T-helper 22 cell (primary cell): ENCODE results near the gene TOB1.

ENCODE experiments used
- DNase-seq: peaks from one replicate; pipeline ENCODE4 v3.0.0-alpha.2; 2020; ENCODE audit warnings: low read depth

Gene TOB1

DNA sequence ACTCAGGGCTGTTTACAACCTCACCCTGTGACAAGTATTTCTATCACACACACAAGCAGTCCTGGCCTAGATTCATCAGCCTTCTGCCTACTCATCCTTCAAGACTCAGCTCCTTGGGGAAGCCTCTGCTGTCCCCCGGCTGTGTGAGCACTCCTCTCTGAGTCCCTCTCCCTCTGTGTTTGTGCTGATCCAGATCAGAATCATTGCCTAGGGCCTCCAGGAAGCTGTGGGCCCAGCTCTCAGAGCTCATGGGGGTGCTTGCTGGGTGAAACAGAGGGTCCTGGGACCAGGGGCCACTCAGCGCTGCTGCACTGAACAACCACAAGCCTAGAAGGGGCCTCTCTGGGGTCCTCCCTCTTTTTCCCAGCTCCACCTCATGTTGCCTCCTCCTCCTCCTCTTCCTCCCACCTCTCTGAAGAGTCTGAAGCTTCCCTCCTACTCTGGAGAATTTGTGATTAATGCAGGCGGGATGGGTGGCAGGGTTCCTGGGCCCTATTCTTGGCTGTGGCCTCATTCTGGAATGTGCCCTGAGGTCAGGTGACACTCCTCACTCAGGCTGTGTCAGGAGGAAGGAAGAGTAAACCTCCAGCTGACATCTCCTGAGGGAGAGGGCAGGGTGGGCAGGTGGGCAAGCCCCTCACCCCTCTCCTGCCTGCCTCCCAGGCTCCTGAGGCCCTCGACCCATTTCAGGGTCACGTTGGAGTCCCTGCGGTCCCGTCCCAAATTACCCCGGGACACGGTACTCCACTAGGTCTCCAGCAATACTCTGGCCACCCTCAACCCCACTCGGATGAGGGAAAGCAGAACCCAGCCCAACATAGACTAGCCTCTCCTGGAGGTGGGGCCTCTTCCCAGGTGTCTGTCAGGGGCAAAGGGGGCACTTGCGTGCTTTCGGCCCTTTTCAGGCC is 20.7 kb downstream of the TOB1 start:
- DNase-seq, result no peak

DNA sequence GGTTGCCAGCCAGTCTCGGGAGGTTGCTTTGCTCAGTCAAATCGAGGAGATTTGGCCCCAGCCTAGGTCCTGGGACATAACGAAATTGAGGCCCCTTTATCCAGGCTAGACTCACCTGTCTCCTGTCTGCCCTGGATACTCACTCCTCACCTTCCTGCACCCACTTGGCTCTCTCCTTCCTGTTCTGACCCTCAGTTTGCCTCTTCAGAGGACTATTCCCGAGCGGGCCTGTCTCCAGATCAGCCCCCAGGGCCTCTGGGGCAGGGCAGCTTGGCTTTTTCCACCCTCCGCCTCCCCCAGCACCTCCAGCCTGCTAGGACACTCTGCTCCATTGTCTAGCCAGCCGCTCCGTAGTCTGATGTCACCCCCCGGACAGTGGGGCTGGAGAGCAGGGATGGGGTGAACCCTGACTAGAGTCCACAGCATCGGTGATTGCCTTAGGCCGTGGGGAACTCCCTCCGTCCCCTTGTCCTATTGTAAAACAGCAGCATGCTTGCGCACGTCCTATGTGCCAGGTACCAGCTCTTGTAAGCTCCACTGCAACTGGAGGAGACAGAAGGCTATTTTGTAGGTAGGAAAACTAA is 21.9 kb downstream of the TOB1 start:
- no peak for DNase-seq

DNA sequence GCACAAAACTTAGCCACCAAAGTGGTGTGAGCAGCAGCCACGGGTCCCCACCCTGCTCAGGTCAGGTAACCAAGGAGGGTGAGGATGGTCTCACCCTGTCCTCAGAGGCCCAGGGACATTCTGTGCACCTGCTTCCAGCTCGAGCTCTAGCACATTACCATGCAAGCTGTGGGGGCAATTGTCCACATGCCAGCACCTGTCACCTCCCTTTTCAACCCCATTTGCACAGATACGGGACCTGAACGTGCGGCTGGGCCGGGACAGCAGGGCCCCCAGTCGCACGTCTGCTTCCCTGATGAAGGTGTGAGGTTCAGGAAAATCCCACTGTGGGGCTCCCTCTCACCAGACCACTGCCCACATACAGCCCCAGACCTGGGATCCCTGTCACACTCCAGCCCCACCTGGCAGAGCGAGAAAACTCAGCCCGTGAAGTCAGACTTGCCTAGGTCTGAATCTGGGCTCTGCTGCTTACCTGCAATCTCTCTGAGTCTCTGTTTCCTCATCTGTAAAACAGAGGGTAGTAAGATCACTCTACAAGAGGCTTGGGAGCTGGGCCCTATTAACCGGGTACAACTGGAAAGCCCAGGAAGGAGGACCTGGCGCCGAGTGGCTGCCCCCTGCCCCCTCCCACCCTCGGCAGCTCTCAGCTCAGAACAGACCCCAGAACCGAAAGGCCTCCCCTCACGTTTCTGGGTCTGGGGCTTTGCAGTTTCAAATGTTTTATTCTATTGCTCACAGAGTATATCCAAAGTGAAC is 22.8 kb downstream of the TOB1 start:
- DNase-seq, result no peak

DNA sequence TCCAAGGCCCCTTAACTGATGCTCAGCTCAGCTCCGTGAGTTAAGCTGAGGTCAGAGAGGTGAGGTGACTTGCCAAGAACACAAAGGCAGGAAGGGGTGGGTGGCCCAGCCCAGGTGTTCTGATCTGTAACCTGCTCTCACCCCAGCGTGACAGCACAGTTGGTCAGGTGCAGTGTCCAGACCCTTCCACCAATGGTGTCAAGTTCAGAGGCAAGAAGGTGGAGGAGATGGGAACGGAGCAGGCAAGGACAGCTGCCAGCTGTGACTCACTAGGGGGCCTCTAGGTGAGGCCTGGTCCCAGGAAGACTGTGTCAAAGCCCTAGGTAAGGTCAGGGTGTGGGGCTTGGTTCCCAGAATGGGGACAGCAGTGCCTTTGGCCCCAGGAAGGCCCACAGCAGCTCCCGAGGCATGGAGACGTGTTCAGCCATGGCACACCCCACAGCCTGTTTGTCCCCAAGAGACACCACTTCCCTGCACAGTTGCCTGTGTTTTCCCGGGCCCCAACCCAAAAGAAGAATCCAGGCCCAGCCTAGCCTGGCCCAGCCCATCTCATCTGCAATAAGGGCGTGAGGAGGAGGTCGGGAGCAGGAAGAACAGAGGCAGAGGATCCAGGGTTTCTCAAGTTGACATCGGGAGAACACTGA is 23.5 kb downstream of the TOB1 start:
- no peak for DNase-seq

DNA sequence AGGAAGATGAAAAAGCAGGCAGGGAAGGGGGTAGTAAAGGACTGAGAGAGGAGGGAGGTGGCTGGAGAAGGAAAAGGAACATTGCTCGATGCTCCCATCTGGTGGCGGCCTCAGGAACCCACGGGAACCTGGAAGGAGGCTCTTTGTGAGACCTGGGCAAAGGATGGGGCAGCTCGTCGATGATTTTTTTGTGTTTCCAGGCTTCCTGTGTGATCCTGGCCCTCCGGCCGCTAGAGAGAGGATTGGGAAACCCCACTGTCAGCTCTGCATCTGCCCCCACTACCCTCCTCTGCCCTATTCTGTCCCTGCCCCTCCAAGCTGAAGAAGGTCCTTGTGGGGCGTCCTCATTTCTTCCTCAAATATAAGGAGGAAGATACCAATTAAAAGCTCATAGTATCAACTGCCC is 24.2 kb downstream of the TOB1 start:
- DNase-seq, result no peak

DNA sequence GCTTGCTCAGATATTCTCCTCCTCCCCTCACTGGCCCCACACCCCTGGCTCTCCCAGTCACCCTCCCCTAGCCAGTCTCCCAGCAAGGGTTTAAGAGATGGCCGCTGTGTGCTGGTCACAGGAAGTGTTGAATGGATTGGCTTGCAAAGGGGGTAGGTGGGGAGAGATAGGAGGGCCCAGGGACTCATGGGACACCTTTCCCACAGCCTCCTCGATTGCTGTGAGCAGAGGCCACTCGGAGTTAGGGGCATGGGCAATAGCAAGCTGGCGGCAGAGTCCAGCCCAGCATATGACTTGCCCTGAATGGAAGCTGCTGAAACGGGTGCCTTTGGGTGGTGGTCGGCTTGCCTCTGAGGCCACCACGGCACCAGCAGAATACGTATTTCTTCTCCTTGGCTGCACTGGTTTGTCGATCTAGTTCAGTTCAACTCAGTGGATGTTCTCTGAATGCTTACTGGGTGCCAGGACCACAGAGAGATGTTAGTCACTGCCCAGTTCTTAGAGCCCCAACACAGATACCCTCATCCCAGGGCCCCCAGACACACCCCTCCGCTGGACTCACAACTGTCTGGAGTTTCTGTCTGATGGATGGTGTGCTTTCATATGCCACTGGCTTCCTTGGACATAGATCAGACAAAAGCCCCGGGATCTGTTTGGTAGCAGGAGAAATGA is 24.7 kb downstream of the TOB1 start:
- DNase-seq, result no peak

DNA sequence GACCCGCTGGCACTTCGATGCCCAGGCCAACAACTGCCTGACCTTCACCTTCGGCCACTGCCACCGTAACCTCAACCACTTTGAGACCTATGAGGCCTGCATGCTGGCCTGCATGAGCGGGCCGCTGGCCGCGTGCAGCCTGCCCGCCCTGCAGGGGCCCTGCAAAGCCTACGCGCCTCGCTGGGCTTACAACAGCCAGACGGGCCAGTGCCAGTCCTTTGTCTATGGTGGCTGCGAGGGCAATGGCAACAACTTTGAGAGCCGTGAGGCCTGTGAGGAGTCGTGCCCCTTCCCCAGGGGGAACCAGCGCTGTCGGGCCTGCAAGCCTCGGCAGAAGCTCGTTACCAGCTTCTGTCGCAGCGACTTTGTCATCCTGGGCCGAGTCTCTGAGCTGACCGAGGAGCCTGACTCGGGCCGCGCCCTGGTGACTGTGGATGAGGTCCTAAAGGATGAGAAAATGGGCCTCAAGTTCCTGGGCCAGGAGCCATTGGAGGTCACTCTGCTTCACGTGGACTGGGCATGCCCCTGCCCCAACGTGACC is 25.8 kb downstream of the TOB1 start:
- no peak for DNase-seq

DNA sequence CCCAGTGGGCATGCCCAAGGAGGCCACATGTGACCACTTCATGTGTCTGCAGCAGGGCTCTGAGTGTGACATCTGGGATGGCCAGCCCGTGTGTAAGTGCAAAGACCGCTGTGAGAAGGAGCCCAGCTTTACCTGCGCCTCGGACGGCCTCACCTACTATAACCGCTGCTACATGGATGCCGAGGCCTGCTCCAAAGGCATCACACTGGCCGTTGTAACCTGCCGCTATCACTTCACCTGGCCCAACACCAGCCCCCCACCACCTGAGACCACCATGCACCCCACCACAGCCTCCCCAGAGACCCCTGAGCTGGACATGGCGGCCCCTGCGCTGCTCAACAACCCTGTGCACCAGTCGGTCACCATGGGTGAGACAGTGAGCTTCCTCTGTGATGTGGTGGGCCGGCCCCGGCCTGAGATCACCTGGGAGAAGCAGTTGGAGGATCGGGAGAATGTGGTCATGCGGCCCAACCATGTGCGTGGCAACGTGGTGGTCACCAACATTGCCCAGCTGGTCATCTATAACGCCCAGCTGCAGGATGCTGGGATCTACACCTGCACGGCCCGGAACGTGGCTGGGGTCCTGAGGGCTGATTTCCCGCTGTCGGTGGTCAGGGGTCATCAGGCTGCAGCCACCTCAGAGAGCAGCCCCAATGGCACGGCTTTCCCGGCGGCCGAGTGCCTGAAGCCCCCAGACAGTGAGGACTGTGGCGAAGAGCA is 26.4 kb downstream of the TOB1 start:
- DNase-seq, result no peak

DNA sequence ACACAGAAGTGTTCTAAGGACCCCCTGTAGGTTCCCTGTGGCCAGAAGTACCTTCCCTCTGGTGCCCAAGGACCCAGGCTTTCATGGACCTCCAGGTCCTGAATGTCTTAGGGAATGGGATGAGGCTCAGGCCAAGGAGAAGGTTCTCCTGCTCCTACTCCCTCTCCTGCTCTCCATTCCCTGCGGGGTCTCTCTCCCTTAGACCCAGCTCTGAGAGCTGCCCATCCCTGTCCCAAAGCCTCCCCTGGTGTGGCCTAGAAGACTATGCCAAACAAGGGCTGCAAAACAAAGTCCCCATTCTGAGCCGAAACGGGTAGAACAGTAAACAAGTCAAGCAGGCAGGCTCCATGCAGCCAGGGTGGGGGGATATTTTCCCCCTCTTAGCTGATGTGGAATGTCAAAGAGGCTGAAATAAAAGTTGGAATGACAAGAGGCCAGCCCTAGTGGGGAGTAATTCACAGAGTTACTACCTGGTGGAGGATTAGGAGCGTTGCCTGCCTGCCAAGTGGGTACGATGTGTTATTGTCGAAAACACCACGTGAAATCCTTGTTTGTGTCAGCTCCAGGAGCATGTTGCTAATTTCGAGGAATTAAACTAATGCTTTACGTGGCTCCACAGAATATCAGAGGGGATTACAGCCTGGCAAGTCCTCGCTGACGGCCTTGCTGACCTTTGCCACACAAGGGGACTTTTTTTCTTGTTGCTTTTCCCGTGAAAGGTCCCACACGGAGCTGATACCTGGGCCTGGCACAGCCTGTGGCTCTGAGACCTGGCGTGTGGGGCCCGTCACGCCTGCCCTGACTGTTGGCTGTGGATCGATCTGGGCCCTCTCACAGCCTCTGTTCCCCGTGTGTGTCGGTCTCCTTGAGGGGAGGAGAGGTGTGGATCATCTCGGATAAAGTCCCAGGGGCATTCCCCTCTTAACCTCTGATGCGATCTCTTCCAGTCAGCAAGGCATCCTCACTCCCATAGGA is 27.9 kb downstream of the TOB1 start:
- DNase-seq, result no peak

DNA sequence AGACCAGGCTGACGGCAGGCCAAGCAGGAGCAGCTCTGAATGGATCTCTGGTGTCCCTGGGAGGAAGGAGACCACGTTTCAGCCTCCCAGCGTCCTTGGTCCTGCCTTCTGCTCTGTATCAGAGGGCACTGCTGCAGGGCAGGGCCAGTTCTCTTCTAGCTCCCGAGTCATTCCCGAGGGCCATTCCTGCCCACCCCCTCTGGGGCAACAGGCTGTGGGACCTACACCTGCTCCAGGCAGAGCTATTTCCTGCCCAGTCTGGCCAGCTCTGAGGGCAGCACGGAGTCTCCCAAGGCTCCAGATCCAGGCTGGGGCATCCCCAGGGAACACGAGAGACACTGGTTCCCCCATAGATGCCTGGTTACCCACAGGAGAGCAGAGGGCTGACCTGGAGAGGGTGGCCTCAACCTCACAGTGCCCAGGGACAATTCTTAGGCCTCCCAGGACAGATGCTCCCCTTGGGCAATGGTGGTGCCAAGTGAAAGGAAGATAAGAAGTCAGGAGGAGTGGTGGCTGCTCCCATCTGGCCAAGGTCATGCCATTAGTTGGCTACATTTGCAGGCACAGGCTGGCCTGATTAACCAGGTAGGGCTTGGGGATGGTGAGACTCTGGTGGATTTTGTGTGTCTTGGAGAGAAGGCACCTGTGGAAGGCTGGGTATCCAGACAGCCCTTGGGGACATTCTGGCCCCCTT is 28.7 kb downstream of the TOB1 start:
- no peak for DNase-seq

DNA sequence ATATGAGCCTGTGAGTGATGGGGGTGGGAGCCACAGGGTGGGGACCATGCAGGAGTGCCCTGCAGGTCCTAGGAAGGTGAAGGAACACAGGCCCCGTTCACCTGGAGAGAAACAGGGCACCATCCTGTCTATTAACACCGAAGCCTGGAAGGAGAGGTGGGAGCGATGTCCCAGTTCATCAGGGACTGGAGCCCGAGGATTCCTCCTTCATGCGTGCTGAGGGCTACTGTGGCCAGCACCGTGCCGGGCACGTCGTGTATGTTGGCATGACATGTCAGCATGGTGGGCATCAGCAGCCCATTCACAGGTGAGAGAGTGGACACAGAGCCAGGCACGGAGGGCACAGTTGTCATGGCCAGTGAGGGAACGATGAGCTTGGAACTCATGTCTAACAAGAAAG is 29.3 kb downstream of the TOB1 start:
- DNase-seq, result no peak

DNA sequence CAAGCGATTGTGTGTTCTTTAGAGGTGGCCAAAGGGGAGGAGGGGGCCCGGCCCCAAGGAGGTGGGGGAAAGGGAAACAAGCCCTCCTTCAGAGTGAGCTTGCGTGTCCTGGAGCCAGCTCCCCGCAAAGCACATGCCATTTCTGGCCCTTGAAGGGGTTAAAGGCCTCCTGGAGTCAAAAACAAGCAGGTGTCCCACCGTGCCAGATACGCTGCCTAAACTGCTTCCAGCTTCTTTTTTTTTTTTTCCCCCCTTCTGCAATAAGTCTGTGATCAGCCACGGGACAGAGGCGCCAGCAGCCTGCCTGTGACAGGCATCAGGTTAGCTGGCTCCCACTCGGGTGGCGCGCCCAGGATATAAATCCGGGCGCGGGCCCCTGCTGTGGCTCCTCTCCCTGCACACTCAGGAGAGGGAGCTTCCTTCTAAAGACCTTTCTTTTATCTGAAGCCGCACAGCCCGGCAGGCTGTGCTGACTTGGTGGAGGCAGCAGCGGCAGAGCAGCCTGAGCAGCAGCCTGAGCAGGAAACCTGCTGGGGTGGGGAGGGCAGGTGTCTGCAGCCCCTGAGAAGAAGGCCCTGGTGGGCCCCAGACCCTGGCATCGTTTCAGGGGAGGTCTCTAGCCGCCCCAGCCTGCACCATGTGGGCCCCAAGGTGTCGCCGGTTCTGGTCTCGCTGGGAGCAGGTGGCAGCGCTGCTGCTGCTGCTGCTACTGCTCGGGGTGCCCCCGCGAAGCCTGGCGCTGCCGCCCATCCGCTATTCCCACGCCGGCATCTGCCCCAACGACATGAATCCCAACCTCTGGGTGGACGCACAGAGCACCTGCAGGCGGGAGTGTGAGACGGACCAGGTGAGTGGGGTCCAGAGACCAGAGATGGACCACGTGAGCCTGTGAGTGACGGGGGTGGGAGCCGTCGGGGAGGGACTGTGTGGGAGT is 30.6 kb downstream of the TOB1 start, which contains the start of gene WFIKKN2:
Gene WFIKKN2, plus strand, starts transcription at position 286 of the 934 bp plus-strand sequence. Its CDS starts 352 bp downstream, at position 638.
- no peak for DNase-seq

DNA sequence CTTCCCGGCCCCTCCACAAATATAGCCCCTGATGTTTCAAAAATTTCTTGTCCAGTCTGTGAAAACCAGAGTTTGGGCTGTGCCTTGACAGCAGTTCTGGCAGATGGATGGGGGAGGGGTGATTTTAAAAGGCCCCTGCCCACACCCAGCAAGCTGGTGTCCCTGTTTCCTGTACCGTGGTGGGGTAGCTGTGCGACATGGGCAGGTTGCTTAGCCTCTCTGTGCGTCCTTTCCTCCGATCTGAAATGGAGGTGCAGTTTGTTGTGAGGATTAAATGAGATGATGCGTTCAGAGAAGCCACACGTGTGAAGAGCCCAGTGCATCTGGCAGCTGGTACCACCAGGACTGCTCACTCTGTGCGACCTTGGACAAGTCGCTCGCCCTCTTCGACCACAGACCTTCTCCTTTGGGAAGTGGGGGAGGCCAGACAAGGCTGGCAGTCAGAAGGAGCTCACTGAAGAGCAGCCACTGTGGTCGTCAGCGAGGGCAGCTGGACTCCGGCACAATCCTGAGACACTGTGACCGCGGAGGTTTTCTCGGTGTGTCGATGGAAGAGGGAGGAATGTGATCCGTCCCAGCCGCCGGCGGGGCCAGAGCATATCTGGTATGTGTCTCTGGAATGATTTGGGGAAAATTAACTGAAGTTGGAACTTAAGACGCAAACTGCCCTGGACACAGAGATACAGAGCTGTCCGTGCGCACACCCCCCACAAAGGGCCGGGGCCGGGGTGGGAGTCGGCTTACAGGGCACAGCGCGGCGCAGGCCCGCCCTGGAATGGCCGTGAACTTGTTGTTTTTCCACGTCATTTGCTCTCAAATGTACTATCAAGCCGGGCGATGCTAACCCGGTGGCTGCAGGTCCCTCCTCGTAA is 31.5 kb downstream of the TOB1 start:
- no peak for DNase-seq

DNA sequence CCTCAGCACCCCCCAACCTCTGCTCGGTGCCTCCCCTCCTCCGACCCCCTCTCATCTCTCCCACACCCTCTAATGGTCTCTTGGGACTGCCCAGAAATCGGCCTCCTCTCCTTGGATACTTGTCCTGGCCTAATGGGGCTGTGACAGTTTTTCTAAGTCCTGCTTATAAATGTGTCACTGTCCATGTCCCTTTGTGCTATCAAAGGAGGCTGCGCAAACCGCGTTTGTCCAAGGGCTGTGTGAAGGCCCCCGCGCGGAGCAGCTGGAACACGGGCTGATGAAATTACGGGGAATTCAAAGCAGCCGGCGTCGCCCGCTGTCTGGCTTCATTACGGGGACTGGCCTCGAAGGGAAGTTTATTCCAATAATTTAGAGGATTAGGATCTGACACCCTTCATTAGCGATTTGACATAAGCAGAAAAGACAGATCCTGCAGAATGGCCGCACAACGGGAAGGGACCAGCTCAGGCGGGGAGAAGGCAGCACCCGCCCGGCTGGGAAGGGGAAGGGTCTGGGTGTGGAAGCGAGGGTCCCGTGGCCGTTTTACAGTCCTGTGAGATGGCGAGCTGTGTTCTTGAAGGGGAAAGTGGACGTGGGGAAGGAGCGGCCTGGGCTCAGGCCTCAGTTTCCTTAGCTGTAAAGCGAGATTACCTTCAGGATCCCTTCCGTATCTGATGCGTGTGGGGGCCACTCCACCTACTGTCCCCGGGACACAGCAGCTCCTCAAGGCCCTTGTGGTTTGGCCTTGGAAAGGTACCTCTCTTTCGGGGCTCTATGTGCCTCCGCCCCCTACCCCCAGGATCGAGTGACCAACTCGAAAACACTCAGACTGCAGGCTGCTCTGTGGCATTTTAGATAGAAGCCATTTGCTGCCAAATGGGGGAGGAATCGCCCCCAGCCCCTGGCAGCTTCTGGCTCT is 32.4 kb downstream of the TOB1 start:
- no peak for DNase-seq

DNA sequence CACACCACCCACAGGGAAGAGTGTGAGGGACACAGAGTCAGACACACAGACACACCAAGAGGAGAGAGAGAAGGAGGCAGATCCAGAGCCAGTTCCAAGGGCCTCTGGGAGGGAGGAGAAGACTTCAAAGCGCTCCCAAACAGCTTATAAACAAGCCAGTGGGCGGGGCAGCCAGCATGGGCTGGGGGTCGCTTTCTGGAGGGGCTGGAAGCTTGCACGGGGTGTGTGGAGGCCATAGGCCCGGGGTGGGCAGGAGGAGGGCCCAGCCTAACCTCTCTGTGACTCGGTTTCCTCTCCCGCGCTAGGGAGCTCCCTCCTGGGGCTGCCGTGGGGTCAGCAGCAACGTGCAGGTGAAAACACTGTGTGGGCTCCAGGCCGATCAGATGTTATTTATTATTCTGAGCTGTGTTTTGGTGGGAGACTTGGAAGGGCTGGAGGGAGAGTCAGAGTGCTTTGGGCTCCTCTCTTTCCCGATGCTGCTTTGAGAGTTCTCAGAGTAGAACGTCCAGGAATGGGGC is 33.2 kb downstream of the TOB1 start:
- DNase-seq, result no peak
